ENCODE results near the gene PLK5.

The PLK5 gene

GRCh38 chr19:1554968-1555367, 31.1 kb downstream of the PLK5 start:
- no peak for DNase-seq

DNA sequence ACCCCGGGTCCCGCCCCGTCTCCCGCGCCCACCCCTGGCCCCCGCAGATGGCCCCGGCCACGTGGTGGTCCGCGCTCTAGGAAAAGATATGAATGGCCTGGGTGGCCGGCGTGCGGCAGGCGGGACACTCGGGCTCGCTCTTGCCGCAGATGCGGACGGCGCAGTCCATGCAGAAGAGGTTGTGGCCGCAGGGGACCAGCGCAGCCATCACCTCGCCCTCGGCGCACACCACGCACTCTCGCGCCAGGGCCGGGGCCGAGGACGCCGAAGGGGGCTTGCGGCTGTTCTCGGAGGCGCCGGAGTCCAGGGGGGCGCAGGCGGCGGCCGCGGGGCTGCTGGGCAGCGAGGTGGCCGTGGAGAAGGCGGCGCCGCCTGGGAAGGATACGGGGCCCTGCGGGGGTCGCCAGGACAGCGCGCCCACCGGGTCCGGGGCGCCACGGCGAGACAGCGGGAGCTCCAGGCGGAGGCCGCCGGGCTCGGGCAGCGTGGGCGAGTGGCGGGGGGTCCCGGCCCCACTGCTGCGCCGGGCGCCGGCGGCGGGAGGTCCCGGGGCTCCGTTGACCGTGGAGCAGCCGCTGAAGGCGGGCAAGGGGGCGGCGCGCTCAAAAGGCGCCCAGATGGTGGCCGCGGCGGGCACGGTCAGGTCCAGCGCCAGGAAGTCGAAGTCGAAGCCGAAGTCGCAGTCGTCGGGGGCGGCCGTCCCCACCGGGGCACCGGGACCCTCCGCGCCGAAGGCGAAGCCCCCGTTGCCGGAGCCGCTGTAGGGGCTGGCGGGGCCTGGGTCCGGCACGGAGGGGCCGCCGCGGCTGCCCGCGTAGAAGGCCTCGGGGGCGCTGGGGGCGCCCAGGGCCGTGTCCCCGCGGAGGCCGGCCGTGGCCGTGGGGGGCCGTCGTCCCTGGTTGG, 31.9 kb downstream of the PLK5 start:
- no peak for DNase-seq

- no peak for DNase-seq
These were observed 32.7 kb downstream of the PLK5 start for GRCh38 chr19:1556390-1557070.

DNA sequence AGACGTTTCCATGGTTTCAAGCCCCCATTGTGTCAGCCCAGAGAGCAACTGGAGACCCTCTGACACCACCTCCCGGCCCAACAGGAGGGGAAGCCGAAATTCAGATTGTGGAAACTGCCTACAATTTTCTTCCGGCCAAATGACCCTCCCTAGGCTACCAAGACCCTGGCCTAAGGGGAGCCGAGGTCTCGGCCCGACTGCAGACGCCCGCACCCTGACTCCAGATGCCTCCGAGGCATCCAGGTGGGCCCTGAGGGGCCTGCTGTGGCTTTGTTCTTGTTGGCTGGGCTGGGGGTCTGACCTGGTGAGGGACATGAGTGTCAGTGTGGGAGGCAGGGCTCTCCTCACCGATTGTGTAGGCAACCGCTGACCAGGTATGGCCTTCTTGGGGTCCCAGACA, 34.7 kb downstream of the PLK5 start:
- no peak for DNase-seq

GRCh38 chr19:1560286-1560882, 36.5 kb downstream of the PLK5 start:
- DNase-seq = no peak

- DNase-seq = no peak
These were observed 37.5 kb downstream of the PLK5 start for GRCh38 chr19:1561236-1561842.

- DNase-seq = no peak
These were observed 39.4 kb downstream of the PLK5 start for GRCh38 chr19:1563251-1563650.

GRCh38 chr19:1566392-1567115, 42.7 kb downstream of the PLK5 start:
- peak; percentile 28 to 94 (median 86) for DNase-seq

DNA sequence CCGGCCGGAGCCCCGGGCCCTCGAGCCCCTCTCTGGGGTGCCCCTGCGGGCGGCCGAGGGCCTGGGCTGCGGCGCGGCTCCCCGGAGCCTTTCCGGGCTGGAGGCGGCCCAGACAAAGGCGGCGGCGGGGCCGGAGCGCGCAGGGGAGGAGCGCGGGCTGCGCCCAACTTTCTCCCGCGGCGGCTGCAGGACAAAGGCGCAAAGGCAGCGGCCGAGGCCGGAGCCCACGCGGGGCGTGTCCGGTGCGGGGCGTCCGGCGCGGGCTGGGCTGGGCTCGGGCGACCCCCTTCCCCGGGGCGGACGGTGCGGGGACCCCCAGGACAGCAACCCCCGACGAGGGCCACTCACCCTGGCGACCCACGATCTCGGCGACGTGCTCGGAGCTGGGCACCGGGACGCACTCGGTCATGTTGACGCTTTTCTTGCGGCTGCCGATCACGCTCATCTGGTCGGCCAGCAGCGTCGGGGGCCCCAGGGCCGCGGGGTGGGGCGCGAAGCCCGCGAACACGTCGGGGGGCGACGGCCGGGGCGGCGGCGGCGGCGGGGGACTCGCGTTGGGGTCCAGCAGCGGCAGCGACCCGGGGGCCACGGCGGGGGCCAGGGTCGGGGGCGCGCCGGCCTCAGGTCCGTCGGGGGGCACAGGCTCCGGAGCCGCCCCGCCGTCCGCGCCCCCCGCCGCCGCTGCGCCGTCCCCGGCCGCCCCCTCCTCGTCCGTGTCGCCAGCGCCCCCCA, 43.4 kb downstream of the PLK5 start:
- DNase-seq = peak in 7 of 51 donors; percentile 33 to 77 (median 48)

DNA sequence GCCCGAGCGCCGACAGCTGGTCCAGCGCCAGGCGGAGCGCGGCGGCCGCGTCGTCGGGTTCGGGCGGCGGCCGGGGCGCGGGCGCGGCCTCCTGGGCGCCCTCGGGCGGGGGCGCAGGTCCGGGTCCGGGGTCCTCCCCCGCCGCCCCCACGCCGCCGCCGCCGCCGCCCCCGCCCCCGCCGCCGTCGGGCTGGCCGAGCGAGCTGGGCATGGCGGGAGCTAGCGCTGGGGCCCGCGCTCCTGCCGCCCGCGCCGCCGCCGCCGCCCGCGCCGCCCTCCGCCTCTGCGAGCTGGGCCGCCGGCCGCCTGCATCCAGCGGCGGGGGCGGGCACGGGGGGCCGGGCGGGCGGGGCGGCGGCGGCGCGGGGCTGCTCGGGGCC, 44.0 kb downstream of the PLK5 start:
- DNase-seq = no peak

DNA sequence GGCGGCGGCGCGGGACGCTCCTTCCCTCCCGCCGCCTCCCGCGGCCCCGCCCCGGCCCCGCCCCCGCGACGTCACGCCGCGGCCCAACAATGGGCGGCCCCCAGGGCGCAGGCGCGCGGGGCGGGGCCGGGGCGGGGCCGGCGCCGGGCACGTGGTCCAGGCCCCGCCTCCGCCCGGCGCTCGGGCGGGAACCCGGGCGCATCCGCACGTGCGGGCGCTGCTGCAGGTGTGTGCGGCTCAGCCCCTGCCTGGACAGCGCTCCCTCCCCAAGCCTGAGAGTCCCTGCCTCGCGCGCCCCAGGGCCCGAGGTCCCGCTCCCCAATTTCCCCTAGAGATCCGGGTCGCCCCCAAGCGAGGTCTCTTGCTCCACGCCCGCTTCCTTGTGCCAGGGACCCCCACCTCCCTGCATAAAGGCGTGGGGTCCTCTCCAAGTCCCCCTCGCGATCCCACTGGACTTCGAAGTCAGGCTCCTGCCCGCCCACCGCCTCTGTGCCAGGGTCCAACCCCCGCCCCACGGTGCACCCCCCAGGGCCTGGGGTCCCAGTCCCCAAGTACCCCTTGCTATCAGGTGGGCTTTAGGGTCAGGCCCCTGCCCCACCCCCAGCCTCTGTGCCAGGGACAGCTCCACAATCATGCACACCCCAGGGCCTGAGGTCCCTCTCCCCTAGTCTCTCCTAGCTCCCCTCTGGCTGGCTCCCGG, 44.6 kb downstream of the PLK5 start, which contains the start of gene MEX3D:
Gene MEX3D (minus strand): TSS at position 6 of the 700 bp plus-strand sequence. CDS start 267 bp downstream, outside the sequence.
- peak in 41 of 51 donors; percentile 2 to 81 (median 30) for DNase-seq

DNA sequence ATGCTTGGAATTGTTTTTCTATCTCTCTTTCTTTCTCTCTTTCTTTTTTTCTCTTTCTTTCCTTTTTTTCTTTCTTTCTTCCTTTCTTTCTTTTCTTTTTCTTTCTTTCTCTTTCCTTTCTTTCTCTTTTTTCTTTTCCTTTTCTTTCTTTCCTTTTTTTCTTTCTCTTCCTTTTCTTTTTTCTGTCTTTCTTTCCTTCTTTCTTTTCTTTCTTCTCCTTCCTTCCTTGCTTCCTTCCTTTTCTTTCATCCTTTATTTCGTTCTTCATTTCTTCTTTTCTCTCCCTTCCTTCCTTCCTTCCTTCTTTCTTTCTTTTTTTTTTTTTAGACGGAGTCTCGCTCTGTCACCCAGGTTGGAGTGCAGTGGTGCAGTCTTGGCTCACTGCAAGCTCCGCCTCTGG, 46.1 kb downstream of the PLK5 start:
- no peak for DNase-seq

DNA sequence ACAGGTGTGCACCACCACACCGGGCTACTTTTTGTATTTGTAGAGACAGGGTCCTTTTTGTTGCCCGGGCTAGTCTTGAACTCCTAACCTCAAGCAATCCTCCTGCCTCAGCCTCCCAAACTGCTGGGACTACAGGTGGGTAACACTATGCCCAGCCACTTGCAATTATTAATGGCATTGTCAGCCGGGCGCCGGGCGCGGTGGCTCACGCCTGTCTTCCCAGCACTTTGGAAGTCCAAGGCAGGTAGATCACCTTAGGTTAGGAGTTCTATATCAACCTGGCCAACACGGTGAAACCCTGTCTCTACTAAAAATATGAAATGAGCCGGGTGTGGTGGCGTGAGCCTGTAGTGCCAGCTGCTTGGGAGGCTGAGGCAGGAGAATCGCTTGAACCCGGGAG, 47.0 kb downstream of the PLK5 start:
- DNase-seq = no peak

- no peak for DNase-seq
These were observed 47.5 kb downstream of the PLK5 start for GRCh38 chr19:1571358-1571757.

- DNase-seq = no peak
These were observed 48.9 kb downstream of the PLK5 start for GRCh38 chr19:1572795-1573194.

GRCh38 chr19:1574354-1575136, 50.7 kb downstream of the PLK5 start:
- DNase-seq = no peak

DNA sequence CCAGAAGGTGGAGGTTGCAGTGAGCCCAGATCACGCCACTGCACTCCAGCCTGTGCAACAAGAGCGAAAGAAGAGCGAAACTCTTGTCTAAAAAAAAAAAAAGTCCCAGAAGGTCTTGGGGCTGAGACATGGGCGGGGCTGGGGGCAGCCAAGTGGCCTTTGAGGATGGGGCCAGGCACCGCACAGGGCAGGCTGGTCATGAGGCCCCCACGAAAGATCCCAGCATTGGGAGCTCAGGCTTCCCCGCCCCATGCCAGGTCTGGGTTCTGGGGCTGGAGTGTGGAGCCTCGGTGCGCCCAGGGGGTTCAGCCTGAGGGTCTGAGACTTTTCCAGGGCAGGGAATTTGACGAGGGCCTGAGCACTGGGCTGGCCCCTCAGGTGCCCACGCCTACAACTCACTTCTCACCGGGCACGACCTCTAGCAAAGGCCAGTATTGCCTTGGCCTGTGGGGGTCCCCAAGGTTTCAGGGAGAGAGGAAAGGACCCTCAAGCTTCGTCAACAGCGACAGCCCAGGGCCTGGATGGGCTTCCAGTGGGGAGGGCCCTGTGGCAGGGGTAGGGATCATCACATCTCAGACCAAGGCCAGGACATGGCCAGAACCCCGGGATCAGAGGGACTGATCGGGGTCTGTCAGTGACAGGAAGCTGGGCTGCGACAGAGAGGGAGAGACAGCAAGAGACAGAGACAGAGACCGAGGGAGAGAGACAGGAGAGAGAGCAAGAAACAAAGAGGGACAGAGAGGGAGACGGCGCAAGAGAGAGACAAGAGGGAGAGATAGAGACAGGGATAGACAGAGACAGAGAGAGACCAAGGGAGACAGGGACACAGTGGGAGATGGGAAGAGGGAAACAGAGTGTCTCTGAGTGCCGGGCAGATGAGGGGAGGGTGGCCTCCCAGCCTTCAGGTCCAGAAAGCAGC, 51.7 kb downstream of the PLK5 start:
- DNase-seq = no peak
